HG03571 (cell line): ENCODE data around the gene ZNF423.

Source experiments
- ATAC-seq: cut with Tn5 transposase; IDR thresholded peaks from one replicate; pipeline ENCODE4 v1.9.1; 2021; ENCODE audit not compliant: unreplicated experiment

The ZNF423 gene

DNA sequence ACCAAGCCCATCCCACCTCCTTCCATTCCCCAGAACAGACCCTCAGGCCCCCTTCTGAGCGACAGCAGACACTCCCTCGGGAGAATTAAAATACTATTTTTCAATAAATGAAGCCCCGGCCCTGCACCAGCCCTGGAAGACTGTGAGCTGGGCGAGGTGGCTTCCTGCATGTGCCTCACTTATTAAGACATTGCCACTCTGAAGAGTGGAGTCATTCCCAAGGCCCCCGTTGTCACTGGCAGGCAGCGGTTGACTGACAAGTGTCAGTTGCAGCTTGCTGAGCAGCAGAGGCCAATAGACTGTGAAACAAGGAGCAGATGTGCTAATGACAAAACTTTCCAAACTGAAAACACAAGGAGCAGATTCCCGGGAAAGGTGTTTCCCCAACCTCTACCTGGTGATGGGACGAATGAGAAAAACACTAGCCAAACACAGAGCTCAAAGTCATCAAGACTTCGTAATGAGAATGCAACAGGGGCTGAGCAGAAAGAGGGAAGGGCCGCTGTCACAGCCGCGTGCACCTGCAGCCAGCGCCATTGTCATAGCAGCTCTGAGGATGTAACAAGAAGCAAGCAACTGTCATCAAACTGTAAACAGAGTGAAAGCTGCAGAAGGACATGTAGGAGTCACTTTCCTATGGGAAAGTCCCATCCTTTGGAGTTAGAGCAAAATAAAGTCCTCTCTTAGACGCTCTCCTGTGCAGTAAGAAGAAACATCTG lies 250.2 kb downstream of the ZNF423 start:
- ATAC-seq, result no peak

DNA sequence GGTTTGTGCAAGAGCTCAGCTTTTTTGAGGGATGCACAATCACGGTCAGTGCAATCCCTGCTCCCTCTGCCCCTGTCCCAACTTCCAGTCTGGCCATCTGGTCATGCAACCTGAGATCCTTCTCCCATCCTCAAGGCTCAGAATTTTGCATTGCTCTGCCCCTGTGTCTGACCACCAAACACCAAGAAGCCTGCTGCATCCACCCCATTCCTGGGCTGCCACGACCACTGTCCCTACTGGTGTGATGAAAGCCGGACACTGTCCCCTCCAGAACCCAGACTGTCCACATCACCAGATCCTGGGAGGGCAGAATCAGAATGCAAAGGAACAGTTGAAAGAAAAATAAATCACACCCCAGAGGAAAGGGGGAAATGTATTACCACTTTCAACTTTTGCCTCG lies 251.3 kb downstream of the ZNF423 start:
- no peak for ATAC-seq

DNA sequence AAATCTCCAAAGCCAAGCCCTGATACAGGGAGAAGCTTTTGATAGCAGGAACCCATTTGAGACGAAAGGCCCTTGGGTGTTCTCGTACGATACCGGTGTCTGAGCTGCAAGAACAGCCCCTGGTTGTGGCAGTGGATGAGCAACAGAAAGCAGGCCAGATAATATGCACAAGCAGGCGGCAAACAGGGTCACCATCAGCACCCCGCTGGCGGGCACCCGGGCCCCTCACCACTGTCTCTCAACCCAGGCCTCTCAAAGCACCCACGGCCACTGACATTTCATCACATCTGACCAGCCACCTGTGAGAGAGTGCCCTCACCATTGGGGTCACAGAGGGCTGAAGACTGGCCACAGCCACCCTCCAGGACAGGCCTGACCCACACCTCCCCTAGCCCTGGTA lies 252.0 kb downstream of the ZNF423 start:
- no peak for ATAC-seq

DNA sequence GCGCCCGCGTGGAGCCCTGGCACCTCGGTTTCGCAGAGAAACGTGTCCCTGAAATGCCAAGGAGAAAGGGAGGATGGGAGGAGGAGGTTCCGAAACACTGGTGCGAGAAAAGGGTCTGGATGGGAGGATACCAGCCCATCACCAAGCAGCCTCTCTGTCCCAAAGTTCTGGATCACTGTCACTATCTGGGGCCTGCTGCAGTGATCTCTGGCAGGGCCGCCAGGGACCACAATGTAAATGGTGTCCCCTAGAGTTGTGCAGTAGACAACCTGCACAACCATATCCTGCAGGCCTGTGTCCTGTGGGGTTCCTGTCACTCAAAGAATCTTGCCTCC lies 253.0 kb downstream of the ZNF423 start:
- no peak for ATAC-seq

DNA sequence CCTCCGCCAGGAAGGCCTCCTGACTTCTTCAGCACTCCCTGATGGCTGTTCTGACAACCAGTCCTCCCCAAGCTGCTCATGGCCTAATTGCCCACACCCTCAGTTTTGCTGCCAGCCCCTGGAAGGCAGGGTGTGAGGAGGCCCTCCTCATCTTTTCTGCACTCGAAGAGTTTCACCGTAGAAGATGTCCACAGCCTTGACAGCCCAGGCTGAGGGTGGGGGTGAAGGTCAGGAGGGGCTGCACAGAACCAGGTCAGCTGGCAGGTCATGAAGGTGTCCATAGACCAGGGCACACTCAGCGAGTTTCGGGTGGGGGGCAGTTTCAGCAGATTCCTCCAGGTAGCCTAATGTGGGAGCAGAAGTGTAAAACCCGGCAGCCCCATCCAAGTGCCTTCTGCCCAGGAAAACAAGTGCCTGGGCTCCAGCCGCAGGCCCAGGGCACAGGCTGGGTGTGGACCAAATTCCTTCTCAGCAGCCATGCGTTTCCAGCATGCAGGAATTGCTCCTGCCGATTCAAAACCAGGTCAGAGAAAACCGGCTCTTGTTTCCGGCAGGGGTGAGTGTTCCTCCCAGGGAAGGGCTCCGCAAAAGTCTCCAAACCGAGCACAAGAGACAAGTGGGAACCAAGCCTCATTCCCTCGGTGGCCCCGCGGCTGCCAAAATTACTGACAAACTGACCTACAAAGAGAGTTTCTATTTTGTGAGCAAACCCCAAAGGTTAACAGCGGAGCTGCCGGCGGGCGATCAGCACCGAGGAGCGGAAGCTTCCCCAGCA lies 253.5 kb downstream of the ZNF423 start:
- no peak for ATAC-seq

DNA sequence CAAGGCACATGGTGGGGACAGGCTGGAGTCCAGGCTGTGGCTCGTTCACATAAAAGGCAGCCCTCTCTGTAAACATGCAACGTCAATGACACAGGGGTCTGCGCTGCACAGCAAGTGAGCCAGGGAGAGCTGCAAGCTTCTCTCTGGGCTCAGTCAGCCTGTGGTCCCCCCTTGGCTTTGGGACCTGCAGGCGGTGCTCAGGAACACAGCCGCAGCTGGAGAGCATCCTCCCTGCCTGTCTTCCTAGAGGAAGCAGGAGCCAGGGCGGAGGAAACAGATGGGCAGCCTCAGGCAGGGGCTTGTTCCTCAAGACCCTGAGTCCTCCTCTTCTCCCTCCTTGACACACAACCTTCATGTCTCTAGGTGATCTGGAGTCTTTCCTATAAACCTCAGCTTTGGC lies 254.3 kb downstream of the ZNF423 start:
- ATAC-seq, result no peak

DNA sequence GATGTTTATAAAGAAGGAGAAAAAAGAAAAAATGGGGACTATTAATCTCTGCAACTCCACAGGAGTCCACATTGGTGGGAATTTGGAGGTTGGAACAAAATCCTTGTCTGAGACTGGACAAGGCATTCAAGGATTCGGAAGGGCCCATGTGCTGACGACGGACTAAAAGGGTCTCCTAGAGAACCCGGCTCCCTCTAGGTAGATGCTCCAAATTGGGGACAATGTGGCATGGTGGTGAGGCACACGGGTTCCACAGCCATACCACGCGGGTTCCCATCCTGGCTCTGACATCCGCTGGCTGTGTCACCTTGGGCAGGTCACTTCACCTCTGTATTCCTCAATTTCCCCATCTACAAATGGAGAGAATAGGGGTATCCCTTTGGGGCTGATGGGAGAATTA lies 254.9 kb downstream of the ZNF423 start:
- no peak for ATAC-seq

DNA sequence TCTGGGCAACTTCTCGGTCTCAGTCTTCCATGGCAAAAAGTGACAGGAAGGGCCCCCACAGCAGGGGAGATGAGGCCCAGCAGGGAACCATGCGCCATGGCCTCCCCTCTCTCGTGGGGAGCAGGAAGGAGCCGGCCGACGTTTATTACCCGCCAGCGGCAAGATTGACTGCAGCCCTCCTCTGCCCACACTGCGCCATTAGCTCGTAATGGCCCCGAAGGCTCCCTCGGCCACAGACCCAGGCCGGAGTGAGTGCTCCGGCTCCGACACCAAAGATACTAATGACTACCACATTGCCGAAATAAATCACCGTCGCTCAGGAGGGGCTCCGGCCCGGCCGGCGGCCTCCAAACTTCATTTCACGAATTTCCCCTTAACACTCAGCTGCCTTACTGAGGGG lies 255.4 kb downstream of the ZNF423 start:
- no peak for ATAC-seq

DNA sequence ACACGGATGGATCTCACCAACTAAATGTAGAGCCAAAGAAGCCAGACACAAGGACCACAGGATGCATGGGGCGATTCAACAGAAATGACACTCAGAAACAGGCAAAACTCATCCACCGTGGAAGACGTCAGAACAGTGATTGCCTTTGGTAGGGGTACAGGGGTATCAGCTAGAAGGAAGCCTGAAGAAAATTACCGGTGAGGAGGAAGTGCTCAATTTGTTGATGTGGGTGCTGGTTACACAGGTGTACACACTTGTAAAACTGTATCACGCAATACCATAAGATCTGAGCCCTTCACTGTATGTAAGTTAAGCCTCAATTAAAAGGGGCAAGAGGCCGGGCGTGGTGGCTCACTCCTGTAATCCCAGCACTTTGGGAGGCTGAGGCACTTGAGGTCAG lies 256.2 kb downstream of the ZNF423 start:
- ATAC-seq, result no peak

DNA sequence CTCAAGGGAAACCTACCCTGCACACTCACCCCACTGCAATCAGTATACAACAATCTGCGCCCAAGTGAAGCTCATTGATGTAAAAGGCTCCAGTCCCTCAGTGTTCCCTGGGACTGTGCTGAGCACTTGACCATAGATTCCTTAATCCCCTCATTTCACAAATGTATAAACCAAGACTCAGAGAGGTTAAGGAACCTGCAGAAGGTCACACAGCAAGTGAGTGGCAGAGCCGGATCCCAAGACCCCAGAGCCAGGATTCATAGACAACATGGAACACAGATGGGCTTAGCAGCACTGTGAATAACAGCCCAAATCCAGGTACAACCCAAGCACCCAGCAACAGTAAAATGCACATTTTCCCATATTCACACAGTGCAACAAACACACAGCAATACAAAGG lies 256.6 kb downstream of the ZNF423 start:
- no peak for ATAC-seq

DNA sequence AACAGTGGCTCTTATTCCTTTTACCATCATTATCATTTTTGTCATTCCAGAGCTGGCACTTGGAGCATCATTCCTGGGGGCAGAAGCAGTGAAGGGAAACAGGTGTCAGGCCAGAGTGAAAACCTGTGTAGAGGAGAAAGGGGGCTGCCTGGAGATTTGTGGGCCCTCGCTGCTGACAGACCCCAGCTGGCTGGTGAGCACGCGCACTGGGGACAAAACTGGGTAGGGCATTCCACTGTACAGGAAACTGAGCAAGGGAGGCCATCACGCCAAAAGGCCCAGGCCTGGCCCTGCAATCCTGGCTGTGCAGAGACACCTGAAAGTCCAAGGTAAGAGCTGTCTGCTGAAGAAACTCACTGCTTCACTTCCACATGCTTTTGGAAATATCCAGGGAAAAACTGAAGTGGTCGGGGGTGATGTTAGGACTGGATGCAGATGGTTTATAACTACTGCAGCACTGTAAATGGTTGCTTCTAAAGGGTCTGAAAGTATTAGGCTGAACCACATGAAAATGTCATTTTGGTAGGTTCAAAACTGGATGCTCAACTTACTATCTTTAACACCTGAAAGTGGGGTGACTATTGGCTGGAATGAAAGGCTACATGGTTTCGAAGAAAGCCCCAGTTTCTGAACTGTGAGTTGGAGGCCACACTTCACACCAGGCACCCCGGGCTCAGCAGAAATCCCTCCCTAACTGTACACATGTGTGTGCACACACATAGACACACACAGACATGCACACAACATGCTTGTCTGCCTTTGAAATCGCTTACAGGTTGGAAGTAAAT lies 257.3 kb downstream of the ZNF423 start:
- ATAC-seq, result no peak

DNA sequence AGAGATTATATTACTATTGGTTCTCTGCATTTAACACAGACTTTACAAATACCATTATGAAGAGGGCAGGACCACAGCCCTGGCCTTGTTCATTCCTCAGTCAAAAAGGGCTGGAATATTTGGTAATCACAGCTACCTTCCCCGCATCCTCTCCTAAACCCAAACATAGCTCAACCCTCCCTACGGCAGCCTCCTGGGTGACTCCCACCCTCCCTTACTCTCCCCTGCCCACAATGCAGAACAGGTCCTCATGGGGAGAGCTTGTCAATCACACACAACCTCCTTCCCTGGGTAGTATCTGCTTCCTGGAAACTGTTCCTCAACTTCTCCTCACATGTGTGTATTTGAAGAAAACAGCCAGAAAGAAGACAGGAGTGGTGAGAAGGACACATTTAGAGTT lies 258.1 kb downstream of the ZNF423 start:
- no peak for ATAC-seq

DNA sequence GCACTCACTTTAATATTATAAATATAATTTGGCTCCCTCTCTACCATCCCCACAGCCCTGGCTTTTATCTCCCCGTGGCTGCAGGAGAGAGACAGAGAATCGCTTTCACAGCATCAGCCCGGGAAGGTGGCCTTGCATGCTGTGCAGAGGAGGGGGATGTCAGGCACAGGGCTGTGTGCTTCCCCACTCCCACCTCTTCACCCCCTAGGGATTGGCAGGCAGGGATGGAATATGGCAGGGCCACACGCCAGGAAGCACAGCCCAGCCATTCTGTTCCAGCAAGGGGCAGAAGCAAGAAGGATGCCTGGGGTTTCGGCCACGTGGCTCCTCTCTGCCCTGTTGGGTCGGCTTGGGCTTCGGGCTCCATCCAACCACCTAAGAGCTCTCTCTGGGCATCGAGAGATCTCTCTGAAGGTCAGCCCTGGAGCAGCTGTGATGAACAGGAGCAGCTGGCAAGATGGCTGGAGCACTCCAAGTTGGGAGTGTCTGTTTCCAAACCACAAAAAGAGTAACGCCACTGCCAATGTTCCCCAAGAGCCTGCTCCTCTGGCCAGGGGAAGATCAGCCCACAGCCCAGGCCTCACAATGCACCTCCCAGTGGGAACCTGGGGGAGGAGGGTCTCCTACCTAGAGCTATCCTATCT lies 259.1 kb downstream of the ZNF423 start:
- ATAC-seq, result no peak

DNA sequence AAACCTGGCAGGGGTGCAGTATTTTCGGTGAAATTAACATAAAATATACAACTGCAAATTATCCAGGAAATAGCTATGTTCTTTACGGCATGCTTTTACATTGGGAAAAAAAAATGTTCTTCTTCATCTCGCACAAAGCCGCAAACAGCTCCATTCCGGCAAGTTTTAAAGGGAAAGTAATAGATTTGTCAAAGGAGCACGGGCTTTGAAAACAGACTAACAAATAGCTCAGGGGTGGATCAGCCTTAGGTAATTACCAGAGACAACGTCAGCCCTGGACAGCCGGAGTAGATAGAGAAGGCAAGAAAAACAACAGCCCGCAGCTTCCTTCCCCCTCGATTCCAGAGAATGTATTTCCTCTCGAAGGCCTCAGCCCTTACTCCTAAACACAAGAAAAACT lies 259.8 kb downstream of the ZNF423 start:
- no peak for ATAC-seq

DNA sequence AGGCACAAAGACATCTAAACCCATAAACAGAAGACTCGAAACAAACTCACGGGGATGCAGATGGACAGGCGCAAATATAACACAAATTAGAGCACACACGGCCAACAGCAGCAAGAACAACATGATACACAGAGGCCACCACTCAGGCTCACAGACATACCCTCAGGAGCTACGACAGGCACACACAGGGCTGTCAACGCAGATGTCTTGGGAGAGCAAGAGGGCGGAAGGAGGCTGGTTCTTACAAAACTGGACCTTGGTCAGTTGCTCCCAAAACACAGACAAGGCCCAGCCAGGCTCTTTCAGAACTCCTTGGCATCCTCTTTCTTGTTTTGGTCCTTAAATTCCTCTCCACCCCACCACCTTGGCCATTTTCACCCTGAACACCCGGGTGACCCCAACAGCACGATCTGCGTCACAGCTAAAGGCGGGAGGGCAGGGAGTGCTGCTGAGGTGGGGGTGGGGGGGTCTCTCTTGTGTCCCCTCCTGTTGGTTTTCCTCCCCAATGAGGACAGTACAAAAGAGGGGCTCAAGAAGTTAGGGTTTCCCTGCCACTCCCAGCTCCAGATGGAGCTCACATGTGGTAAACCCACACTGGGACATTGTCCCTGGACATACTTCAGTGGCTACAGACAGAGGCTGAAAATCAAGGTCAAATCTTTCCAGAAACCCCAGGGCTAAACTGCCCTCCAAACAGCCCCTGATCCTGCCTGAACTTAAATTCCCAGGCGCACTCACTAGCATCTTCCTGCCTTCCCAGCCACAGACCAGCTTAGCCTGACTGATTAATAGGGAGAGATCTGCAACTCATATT lies 261.0 kb downstream of the ZNF423 start:
- no peak for ATAC-seq

DNA sequence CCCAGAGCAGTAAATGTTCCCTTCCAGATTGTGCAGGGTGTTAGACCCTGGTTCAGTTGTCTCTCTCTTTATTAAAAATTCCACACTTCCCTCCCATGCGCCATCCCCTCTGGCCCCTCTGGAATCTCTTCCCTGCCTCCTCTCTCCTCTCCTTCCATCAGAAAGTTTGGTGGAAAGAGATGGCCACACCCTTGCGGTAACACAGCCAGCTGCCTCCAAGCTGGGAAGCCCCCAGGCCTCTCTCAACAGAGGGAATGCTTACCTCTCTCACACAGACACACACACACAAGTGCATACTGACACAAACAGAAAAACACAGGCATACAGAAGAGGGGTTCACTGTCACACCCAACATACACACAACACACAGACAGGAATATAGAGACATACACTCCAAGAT lies 261.8 kb downstream of the ZNF423 start:
- ATAC-seq, result no peak

DNA sequence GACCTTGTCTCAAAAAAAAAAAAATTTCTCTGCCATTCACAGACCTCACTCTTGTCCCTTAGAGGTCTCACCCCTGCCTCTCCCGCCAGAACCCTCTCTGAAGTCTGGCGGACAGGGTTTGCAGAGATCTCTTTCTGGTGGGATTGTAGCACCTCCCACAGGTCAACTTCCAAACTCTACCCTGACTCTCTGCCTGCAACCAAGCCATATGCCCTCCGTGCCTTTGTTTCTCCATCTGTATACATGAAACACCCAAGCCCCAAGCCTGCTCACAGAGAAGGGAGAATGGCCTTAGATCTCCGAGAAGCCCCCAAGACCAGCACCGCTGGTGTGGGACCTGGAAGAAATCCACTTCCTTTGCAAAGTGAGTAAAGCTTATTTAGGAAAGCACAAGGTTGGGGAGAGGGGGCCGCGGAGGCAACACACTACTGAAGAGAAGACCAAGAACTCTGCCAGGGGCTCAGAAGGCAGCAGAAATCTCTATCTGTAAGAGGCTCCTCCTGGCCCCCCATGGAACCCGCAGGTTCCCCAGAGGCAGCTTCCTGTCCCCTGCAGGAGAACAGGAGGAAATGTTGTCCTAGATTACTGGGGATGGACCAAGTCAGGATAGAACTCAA lies 262.4 kb downstream of the ZNF423 start:
- no peak for ATAC-seq

DNA sequence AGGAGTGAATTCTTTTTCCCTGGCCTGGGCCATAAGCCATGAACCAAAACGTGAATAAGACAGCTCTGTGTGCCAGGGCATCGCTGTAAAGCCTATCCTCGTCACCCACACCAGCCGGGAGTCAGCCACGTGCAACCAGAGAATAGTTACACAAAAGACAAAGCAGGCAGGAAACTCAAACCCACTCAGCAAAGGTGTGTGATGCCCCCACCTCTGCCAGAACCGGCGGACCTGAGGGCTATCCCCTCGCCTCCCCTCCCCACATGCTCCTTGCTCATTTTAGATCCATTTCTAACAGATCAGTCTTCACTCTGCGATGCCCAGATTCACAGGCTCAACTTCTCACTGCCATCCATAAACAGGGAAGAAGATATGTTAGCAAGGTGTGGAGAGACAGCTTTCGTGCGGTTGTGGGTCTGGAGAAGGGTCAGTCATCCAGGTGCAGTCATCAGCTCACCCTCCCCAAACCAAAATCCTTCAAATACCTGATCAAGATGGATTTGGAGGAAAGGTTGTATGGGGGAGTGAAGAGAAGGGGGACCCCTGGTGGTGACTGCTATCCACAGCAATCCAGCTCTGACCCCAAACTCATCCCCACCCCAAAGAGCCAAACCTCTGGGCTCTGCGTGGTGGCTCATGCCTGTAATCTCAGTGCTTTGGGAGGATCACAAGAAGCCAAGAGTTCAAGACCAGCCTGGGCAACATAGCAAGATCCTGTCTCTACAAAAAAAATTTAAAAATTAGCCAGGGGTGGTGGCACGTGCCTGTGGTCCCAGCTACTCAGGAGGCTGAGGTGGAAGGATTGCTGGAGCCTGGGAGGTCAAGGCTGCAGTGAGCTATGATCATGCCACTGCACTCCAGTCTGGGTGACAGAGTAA lies 263.1 kb downstream of the ZNF423 start:
- ATAC-seq, result no peak

DNA sequence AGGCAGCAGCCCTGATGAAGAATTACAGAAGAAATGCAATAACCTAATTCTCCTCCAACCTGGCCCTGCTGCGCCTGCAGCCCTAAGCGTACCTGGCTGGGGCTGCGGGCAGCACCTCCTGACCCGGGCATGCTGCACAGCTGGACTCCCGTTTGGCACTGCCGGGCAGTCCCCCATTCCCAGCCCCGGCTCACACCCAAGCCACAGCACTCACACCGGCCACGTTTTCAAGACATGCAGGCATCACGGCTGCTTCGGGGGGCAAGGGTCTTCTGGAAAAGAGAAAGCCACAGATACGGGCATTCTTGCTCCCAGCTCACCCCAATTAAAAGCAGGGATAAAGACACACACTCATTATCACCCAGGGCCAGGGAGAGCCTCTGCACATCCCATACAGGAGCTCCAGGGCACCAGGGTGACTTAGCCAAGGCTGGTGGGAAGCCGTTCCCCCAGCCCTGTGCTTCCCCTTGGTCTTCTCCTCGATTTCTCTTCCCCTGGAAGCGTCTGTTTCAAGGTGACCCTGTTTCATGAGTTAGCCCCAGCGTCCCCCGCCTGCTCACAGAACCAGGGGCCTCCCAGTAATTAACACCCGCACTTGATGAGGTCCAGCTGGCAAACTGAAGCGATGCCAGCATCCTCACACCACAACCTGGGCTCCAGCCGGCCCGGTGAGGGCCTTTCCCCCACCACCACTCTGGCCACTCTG lies 265.6 kb downstream of the ZNF423 start:
- no peak for ATAC-seq
